SK-N-SH (cell line): ENCODE data around the gene RBBP8NL. TPM values are rescaled to one million over a fixed set of nuclear protein-coding genes. Genes with fewer than 3 reads are reported as not detected.

Experiments used
- CTCF ChIA-PET: fragments of 300-600, 350-600 bp; formaldehyde crosslinking; extraction: SDS; loops from one replicate; lab custom pipeline; 2021; lab: Yijun Ruan, JAX
- POLR2A ChIA-PET: fragments of 350-600 bp; sonication (Branson Sonifier 250); formaldehyde crosslinking; extraction: SDS; loops from one replicate; lab custom pipeline; 2020; ENCODE audit warnings: antibody characterized with exemption, inconsistent platforms; lab: Yijun Ruan, JAX
- DNase-seq: peaks from one replicate; pipeline ENCODE4 v3.0.0; 2012
- H2AFZ ChIP-seq: fragments of 200-600 bp; sonication (generic); 2 replicates; pipeline ENCODE4 v1.8.1; 2016; ENCODE audit warnings: antibody characterized with exemption, mild to moderate bottlenecking, low read depth
- H3F3A ChIP-seq: fragments of 200-600 bp; sonication (generic); replicated peaks from 2 replicates; pipeline ENCODE3; 2016; ENCODE audit warnings: antibody characterized with exemption, mild to moderate bottlenecking; ENCODE audit not compliant: insufficient read depth
- H3K27ac ChIP-seq, 2 experiments: fragments of 200-500 bp in 1 of 2; fragments of 200-600 bp in 1 of 2; sonication (Bioruptor generic) in 1 of 2; sonication (generic), shearing (Covaris generic) in 1 of 2; 2 replicates each; pipeline versions ENCODE4 v1.5.1 to v1.6.1; 2014 to 2016; ENCODE audit warnings: low read depth in 2 of 2, inconsistent platforms in 1 of 2, low read length in 1 of 2, mild to moderate bottlenecking in 1 of 2, mixed read lengths in 1 of 2
- H3K27me3 ChIP-seq: fragments of 200-600 bp; sonication (generic), shearing (Covaris generic); 2 replicates; pipeline ENCODE4 v1.6.1; 2016; ENCODE audit warnings: mixed run types; ENCODE audit not compliant: insufficient read depth
- H3K36me3 ChIP-seq, 2 experiments: fragments of 200-500 bp in 1 of 2; fragments of 200-600 bp in 1 of 2; sonication (Bioruptor generic) in 1 of 2; sonication (generic) in 1 of 2; replicated peaks in 1 of 2; 2 replicates each; pipeline versions ENCODE3 to v1.5.1; 2014 to 2016; ENCODE audit warnings: low read length in 1 of 2, mild to moderate bottlenecking in 1 of 2; ENCODE audit not compliant: insufficient read depth in 2 of 2, control insufficient read depth in 1 of 2
- H3K4me1 ChIP-seq, 2 experiments: fragments of 200-500 bp in 1 of 2; fragments of 200-600 bp in 1 of 2; sonication (Bioruptor generic) in 1 of 2; sonication (generic), shearing (Covaris generic) in 1 of 2; 2 replicates each; pipeline versions ENCODE4 v1.5.1 to v1.6.1; 2014 to 2016; ENCODE audit warnings: low read depth in 1 of 2, low read length in 1 of 2, mixed run types in 1 of 2; ENCODE audit not compliant: insufficient read depth in 2 of 2, control insufficient read depth in 1 of 2
- H3K4me2 ChIP-seq: fragments of 200-600 bp; sonication (generic), shearing (Covaris generic); 2 replicates; pipeline ENCODE4 v1.6.1; 2017; ENCODE audit warnings: mixed run types
- H3K4me3 ChIP-seq, 2 experiments: fragments of 200-500 bp in 1 of 2; fragments of 200-600 bp in 1 of 2; sonication (Bioruptor generic) in 1 of 2; sonication (generic), shearing (Covaris generic) in 1 of 2; 2 replicates each; pipeline versions ENCODE4 v1.5.1 to v1.8.1; 2014 to 2016; ENCODE audit warnings: low read depth in 2 of 2, inconsistent platforms in 1 of 2, low read length in 1 of 2, mild to moderate bottlenecking in 1 of 2, mixed read lengths in 1 of 2, moderate library complexity in 1 of 2
- H3K79me2 ChIP-seq: fragments of 200-600 bp; sonication (generic); 2 replicates; pipeline ENCODE4 v1.8.1; 2017; ENCODE audit warnings: mild to moderate bottlenecking; ENCODE audit not compliant: insufficient read depth
- H3K9ac ChIP-seq: fragments of 200-600 bp; sonication (generic); 2 replicates; pipeline ENCODE4 v1.6.1; 2017; ENCODE audit warnings: mixed run types
- H3K9me2 ChIP-seq: fragments of 200-600 bp; sonication (generic); 2 replicates; pipeline ENCODE4 v1.6.1; 2017; ENCODE audit warnings: mixed run types
- H3K9me3 ChIP-seq: fragments of 200-600 bp; sonication (generic); 2 replicates; pipeline ENCODE4 v1.6.1; 2017; ENCODE audit warnings: mixed run types, mild to moderate bottlenecking, moderate library complexity
- H4K20me1 ChIP-seq: fragments of 200-600 bp; sonication (generic); 2 replicates; pipeline ENCODE4 v1.6.1; 2017; ENCODE audit warnings: mild to moderate bottlenecking, mixed run types; ENCODE audit not compliant: insufficient read depth
- CHD2 ChIP-seq: fragments of 150-350 bp; IDR thresholded peaks from 2 replicates; pipeline ENCODE4 v1.6.1; 2018; ENCODE audit warnings: low read length; ENCODE audit not compliant: partially characterized antibody
- ELF1 ChIP-seq: IDR thresholded peaks from 2 replicates; pipeline ENCODE4 v1.4.0; 2012
- FOXJ3 ChIP-seq: sonication (generic); formaldehyde crosslinking; IDR thresholded peaks from 2 replicates; pipeline ENCODE4 v1.5.1; 2020; ENCODE audit warnings: mild to moderate bottlenecking, missing genetic modification reagents
- FOXM1 ChIP-seq: IDR thresholded peaks from 2 replicates; pipeline ENCODE4 v1.4.0; 2012; ENCODE audit warnings: low read depth, mild to moderate bottlenecking
- GABPA ChIP-seq: IDR thresholded peaks from 2 replicates; pipeline ENCODE4 v1.4.0; 2012; ENCODE audit warnings: low read depth, mild to moderate bottlenecking
- MEF2A ChIP-seq: IDR thresholded peaks from 2 replicates; pipeline ENCODE4 v1.4.0; 2012; ENCODE audit warnings: low read depth, borderline replicate concordance
- MXI1 ChIP-seq: IDR thresholded peaks from 2 replicates; pipeline ENCODE4 v1.6.1; 2012; ENCODE audit warnings: mild to moderate bottlenecking, low read depth, low read length, improper control_type of control experiment
- PBX3 ChIP-seq: IDR thresholded peaks from 2 replicates; pipeline ENCODE4; 2012
- REST ChIP-seq: IDR thresholded peaks from 2 replicates; pipeline ENCODE4 v1.6.1; 2012; ENCODE audit warnings: mild to moderate bottlenecking, low read depth, low read length, moderate library complexity
- SIN3A ChIP-seq: IDR thresholded peaks from 2 replicates; pipeline ENCODE4 v1.6.1; 2012; ENCODE audit warnings: low read depth, mild to moderate bottlenecking, low read length, moderate library complexity, borderline replicate concordance
- SMC3 ChIP-seq: IDR thresholded peaks from 2 replicates; pipeline ENCODE4 v1.6.1; 2012; ENCODE audit warnings: low read depth, low read length, improper control_type of control experiment
- WGBS: methylation state at CpG from one replicate; pipeline ENCODE4 v1.1.6; 2017; ENCODE audit warnings: low lambda C conversion rate; 5-methylcytosine and 5-hydroxymethylcytosine counted together
- polyA plus RNA-seq, 3 experiments: library from polyadenylated mRNA; depleted of rRNA; stranded (reverse); fragments of >200 nt; gene quantifications; 2 replicates each; pipeline ENCODE4 v1.2.3, GENCODE V29; 2012
- TF ChIP-seq, protein P1 (sequence below): IDR thresholded peaks from 2 replicates; pipeline ENCODE4 v1.4.0; 2012; ENCODE audit warnings: low read depth, borderline replicate concordance

RBBP8NL gene
- polyA plus RNA-seq, 1 of the 3 experiments (the other 2 are of a cell fraction) = not detected

GRCh38 chr20:62466806-62467537 is 39.6 kb upstream of the RBBP8NL start:
- H3K4me1 ChIP-seq = no peaks in the 10 kb centered on the region
- H2AFZ ChIP-seq = no peak overlapping the region
- H3K9me3 ChIP-seq = no peaks in the 10 kb centered on the region
- H3F3A ChIP-seq = no peaks in the 10 kb centered on the region
- H3K4me3 ChIP-seq = no peak overlapping the region
- H3K9me2 ChIP-seq = no peaks in the 10 kb centered on the region
- 35% methylated on average over 4 of the region's 19 CpGs for WGBS
- POLR2A ChIA-PET = no interaction called here
- DNase-seq = no peak
- H3K4me2 ChIP-seq = no peak overlapping the region
- H3K36me3 ChIP-seq = no peaks in the 10 kb centered on the region
- no peak overlapping the region for H3K27ac ChIP-seq
- H4K20me1 ChIP-seq = no peaks in the 10 kb centered on the region
- CTCF ChIA-PET = interaction anchor here (1.1 kb wide), 1 partner anchor 30 kb away, joined by 5 read pairs; no protein-coding TSS in a partner anchor
- TF ChIP-seq PBX3 (no peak), MEF2A (no peak), GABPA (no peak), FOXJ3 (CRISPR knock-in tag) (no peak), ELF1 (no peak), SIN3A (no peak), SMC3 (no peak), REST (no peak), CHD2 (no peak), FOXM1 (no peak), MXI1 (no peak)
- TF ChIP-seq, protein P1, sequence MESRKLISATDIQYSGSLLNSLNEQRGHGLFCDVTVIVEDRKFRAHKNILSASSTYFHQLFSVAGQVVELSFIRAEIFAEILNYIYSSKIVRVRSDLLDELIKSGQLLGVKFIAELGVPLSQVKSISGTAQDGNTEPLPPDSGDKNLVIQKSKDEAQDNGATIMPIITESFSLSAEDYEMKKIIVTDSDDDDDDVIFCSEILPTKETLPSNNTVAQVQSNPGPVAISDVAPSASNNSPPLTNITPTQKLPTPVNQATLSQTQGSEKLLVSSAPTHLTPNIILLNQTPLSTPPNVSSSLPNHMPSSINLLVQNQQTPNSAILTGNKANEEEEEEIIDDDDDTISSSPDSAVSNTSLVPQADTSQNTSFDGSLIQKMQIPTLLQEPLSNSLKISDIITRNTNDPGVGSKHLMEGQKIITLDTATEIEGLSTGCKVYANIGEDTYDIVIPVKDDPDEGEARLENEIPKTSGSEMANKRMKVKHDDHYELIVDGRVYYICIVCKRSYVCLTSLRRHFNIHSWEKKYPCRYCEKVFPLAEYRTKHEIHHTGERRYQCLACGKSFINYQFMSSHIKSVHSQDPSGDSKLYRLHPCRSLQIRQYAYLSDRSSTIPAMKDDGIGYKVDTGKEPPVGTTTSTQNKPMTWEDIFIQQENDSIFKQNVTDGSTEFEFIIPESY = no peak
- no peaks in the 10 kb centered on the region for H3K27me3 ChIP-seq
- no peak overlapping the region for H3K9ac ChIP-seq
- H3K79me2 ChIP-seq = no peaks in the 10 kb centered on the region
